WERI-Rb-1 (cell line): Measurements from ENCODE around the gene PREX1.

Experiments used
- DNase-seq: peaks from one replicate; pipeline ENCODE4 v3.0.0-alpha.2; 2020
- H3K27ac ChIP-seq: fragments of 250-450 bp; sonication (Bioruptor Pico); 2 replicates; pipeline ENCODE4 v1.5.1; 2020; ENCODE audit warnings: mild to moderate bottlenecking, moderate library complexity
- H3K27me3 ChIP-seq: fragments of 250-450 bp; sonication (Bioruptor Pico); 2 replicates; pipeline ENCODE4 v1.5.1; 2021; ENCODE audit warnings: mild to moderate bottlenecking, low read depth, moderate library complexity; ENCODE audit not compliant: insufficient read depth, severe bottlenecking
- H3K36me3 ChIP-seq: fragments of 250-450 bp; sonication (Bioruptor Pico); 2 replicates; pipeline ENCODE4 v1.5.1; 2020; ENCODE audit warnings: mild to moderate bottlenecking, moderate library complexity
- H3K4me3 ChIP-seq: 2 replicates; pipeline ENCODE4 v1.5.1; 2011; ENCODE audit warnings: low read depth, mild to moderate bottlenecking, control low read depth, low read length
- H3K9me3 ChIP-seq: fragments of 250-450 bp; sonication (Bioruptor Pico); 2 replicates; pipeline ENCODE4 v1.5.1; 2021; ENCODE audit warnings: mild to moderate bottlenecking, moderate library complexity; ENCODE audit not compliant: severe bottlenecking
- CTCF ChIP-seq: IDR thresholded peaks from 2 replicates; pipeline ENCODE4 v1.5.1; 2011; ENCODE audit warnings: low read depth, mild to moderate bottlenecking, control low read depth, inconsistent platforms, low read length

The PREX1 gene

DNA sequence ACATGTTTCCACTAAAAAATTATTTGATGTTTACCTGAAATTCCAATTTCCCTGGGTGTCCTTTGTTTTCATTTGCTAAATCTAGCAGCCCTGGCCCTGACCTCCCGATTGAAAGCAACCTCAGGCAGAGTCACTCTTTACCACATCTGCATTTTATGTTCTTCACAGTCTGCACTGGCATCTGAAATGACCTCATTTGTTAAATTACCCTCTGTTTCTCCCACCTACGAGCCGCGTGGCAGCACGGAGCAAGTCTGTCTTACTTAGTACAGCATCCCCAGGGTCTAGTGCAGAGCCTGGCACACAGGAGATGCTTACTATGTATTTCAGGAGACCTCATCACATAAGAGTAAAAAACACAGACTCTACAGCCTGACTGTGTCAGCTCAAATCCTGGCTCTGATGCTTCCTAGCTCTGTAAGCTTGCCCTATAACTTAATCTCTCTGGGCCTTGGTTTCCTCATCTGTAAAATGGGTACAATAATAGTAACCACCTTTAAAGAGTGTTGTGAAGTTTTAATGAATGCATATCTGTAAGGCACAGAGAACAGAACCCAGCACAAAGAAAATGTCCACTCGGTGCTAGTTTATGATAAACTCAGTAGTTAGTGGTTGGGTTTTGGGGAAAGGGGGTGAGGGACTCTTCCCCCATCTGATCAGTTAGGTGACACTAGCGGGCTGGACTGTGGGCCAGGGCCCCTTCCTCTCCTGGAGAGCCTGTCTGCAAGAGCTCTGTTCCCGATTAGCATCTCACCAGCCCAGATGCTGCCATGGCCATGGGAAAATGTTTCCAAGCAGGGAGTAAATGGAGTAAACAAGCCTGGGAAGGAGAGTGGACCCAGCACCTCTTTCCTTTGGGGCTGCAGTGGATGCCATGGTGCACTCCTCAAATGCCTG is 88.2 kb downstream of the PREX1 start:
- peaks cover 47% of the 10 kb centered on the region for H3K36me3 ChIP-seq
- H3K27ac ChIP-seq, result no peak overlapping the region
- H3K9me3 ChIP-seq, result no peaks in the 10 kb centered on the region
- DNase-seq, result no peak
- TF ChIP-seq CTCF, result no peak
- H3K4me3 ChIP-seq, result no peak overlapping the region
- H3K27me3 ChIP-seq, result no peaks in the 10 kb centered on the region

DNA sequence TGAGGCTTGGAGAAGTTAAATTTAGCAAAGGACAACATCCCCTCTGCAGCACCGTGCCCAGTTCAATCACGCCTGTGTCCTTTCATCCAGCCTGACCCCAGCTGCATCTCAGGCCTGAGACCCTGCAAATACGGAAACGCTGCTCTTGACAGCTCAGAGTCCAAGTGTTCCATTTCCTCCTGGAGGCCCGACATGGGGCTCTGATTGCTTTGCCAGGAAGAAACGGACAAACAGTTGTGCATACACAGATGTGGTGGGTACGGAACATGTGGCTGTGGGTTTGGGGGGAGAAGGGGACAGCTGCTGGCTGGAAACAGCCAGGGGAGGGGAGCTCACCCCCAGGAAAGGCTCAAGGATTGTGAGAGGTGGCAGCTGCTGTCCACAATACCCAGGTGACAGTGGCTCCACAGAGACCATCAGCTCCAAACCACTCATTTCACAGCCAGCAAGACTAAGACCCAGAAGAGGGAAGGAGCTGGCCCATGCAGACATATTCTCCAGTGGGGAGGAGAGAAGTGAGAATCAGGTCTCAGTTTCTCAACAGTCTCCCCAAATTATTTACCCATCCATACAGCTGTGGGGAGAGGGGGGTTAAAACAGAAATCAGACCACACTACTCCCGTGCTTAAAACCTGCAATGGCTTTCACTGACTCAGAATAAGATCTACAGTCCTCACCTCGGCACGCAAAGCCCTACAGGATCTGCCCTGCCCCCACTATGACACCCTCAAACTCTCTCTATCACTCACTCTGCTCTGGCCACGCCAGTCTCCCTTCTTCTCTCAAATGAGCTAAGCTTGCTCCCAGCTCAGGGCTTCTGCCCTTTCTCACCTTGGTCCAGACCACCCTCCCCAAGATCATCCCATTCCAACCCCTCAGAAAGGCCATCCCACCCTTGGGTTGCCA is 89.1 kb downstream of the PREX1 start:
- DNase-seq, result no peak
- TF ChIP-seq CTCF, result no peak
- H3K36me3 ChIP-seq, result peaks cover 46% of the 10 kb centered on the region
- H3K4me3 ChIP-seq, result no peak overlapping the region
- no peak overlapping the region for H3K27ac ChIP-seq
- H3K27me3 ChIP-seq, result no peaks in the 10 kb centered on the region
- H3K9me3 ChIP-seq, result no peaks in the 10 kb centered on the region

- Histone ChIP-seq H3K27me3 (no peaks in the 10 kb centered on the region), H3K4me3 (no peak overlapping the region), H3K36me3 (peaks cover 40% of the 10 kb centered on the region), H3K9me3 (no peaks in the 10 kb centered on the region), H3K27ac (no peak overlapping the region)
- no peak for DNase-seq
- no peak for TF ChIP-seq CTCF
These were observed 89.8 kb downstream of the PREX1 start for GRCh38 chr20:48738094-48738398.

- Histone ChIP-seq H3K36me3 (peaks cover 35% of the 10 kb centered on the region), H3K4me3 (no peak overlapping the region), H3K27ac (no peak overlapping the region), H3K27me3 (no peaks in the 10 kb centered on the region), H3K9me3 (no peaks in the 10 kb centered on the region)
- DNase-seq, result no peak
- no peak for TF ChIP-seq CTCF
These were observed 90.2 kb downstream of the PREX1 start for GRCh38 chr20:48737434-48738093.

DNA sequence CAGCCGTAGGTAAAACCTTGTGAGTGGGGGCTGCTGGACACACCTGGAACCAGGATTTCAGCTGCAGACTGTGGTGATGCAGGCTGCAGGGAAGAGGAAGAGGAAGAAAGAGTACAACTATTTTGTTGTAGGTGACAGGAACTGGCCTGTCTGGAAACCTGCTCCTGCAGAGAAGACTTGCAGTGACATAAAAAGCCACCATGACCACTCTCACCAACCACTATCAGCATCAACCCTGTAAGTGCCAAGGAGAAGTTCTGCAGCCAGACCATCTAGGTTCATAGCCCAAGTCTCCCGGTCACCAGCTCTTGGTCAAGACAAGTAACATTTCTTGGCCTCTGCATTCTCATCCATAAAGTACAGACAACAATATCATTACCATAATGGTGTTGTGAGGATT is 91.2 kb downstream of the PREX1 start:
- peaks cover 27% of the 10 kb centered on the region for H3K36me3 ChIP-seq
- no peak overlapping the region for H3K27ac ChIP-seq
- no peak for TF ChIP-seq CTCF
- no peak for DNase-seq
- no peaks in the 10 kb centered on the region for H3K27me3 ChIP-seq
- H3K9me3 ChIP-seq, result no peaks in the 10 kb centered on the region
- H3K4me3 ChIP-seq, result no peak overlapping the region
